ENCODE measurements around the gene PDE2A. TPM values are rescaled to one million over a fixed set of nuclear protein-coding genes. Genes with fewer than 3 reads are reported as not detected.

PDE2A gene
- polyA plus RNA-seq, 3 donors, result 0.18 to 1.7 (median 0.53) TPM

GRCh38 chr11:72607496-72607895 is 66.7 kb downstream of the PDE2A start:
- peak overlapping the region in 1 of 7 donors; percentile 5 for H3K27ac Mint-ChIP-seq
- peaks cover 0 to 2% of the 10 kb centered on the region in 2 donors for H3K36me3 Mint-ChIP-seq
- Histone ChIP-seq H3K9me3 (replicated peaks in 1 of 2; ENCODE audit: control insufficient read depth in 1 of 2, insufficient read depth in 1 of 2, low read length in 2 of 2) (no peaks in the 10 kb centered on the region), H3K79me2 (ENCODE audit: insufficient read depth, low read length) (no peaks in the 10 kb centered on the region), H3K36me3 (replicated peaks in 1 of 2; ENCODE audit: control insufficient read depth in 1 of 2, insufficient read depth in 2 of 2, low read length in 2 of 2) (no peaks in the 10 kb centered on the region), H3K4me2 (replicated peaks; ENCODE audit: extremely low read depth, low read length, poor library complexity, severe bottlenecking) (no peak overlapping the region), H3K27ac (ENCODE audit: low read depth in 1 of 2, low read length in 2 of 2) (no peak overlapping the region), H3K4me1 (ENCODE audit: control insufficient read depth in 1 of 2, insufficient read depth in 2 of 2, low read length in 2 of 2) (peaks cover 32 to 34% of the 10 kb centered on the region in 2 donors), H3K27me3 (ENCODE audit: control insufficient read depth in 2 of 2, insufficient read depth in 2 of 2, low read length in 2 of 2) (peaks cover 24 to 74% of the 10 kb centered on the region in 2 donors), H3K9ac (ENCODE audit: insufficient read depth, low read length, poor library complexity, severe bottlenecking) (no peak overlapping the region), H3K4me3 (replicated peaks in 1 of 3; ENCODE audit: low read depth in 2 of 3, low read length in 3 of 3) (no peak overlapping the region), H4K20me1 (ENCODE audit: insufficient read depth, low read length) (peaks cover 6% of the 10 kb centered on the region), H2AFZ (ENCODE audit: insufficient read depth, low read depth, low read length, poor library complexity, severe bottlenecking) (no peak overlapping the region)
- H3K4me1 Mint-ChIP-seq, result peaks cover 37% of the 10 kb centered on the region
- peaks cover 0 to 4% (median 0%) of the 10 kb centered on the region in 7 donors for H3K9me3 Mint-ChIP-seq
- H3K27me3 Mint-ChIP-seq (ENCODE audit: low read depth in 3 of 3), result peaks cover 56 to 92% (median 68%) of the 10 kb centered on the region in 3 donors
- H3K4me3 Mint-ChIP-seq, result peak overlapping the region in 1 of 2 donors; percentile 66
- intact Hi-C loops (cut with micrococcal nuclease), result no loop called here
- DNase-seq, result no peak
- 100% methylated on average over 1 of the region's 2 CpGs for WGBS (ENCODE audit: insufficient coverage)
- TF ChIP-seq CTCF (IDR thresholded peaks at IDR 0.05), result no peak

- Mint-ChIP-seq H3K36me3 (peaks cover 0 to 2% of the 10 kb centered on the region in 2 donors), H3K4me3 (peak overlapping the region in 1 of 2 donors; percentile 66), H3K27ac (no peak overlapping the region), H3K4me1 (peaks cover 31% of the 10 kb centered on the region), H3K9me3 (peaks cover 0 to 4% (median 0%) of the 10 kb centered on the region in 7 donors), H3K27me3 (ENCODE audit: low read depth in 3 of 3) (peaks cover 59 to 96% (median 72%) of the 10 kb centered on the region in 3 donors)
- H3K27ac ChIP-seq (ENCODE audit: low read depth in 1 of 2, low read length in 2 of 2), result no peak overlapping the region
- H4K20me1 ChIP-seq (ENCODE audit: insufficient read depth, low read length), result peaks cover 5% of the 10 kb centered on the region
- DNase-seq, result peak in 2 of 3 donors; percentile 25
- peaks cover 24 to 77% of the 10 kb centered on the region in 2 donors for H3K27me3 ChIP-seq (ENCODE audit: control insufficient read depth in 2 of 2, insufficient read depth in 2 of 2, low read length in 2 of 2)
- intact Hi-C loops (cut with micrococcal nuclease), result no loop called here
- H3K79me2 ChIP-seq (ENCODE audit: insufficient read depth, low read length), result no peaks in the 10 kb centered on the region
- no peak overlapping the region for H3K9ac ChIP-seq (ENCODE audit: insufficient read depth, low read length, poor library complexity, severe bottlenecking)
- no peak overlapping the region for H3K4me2 ChIP-seq (replicated peaks; ENCODE audit: extremely low read depth, low read length, poor library complexity, severe bottlenecking)
- no peaks in the 10 kb centered on the region for H3K36me3 ChIP-seq (replicated peaks in 1 of 2; ENCODE audit: control insufficient read depth in 1 of 2, insufficient read depth in 2 of 2, low read length in 2 of 2)
- H3K9me3 ChIP-seq (replicated peaks in 1 of 2; ENCODE audit: control insufficient read depth in 1 of 2, insufficient read depth in 1 of 2, low read length in 2 of 2), result no peaks in the 10 kb centered on the region
- H3K4me3 ChIP-seq (replicated peaks in 1 of 3; ENCODE audit: low read depth in 2 of 3, low read length in 3 of 3), result no peak overlapping the region
- WGBS (ENCODE audit: insufficient coverage), result 15% methylated on average over 5 of the region's 13 CpGs
- no peak for TF ChIP-seq CTCF (IDR thresholded peaks at IDR 0.05)
- H2AFZ ChIP-seq (ENCODE audit: insufficient read depth, low read depth, low read length, poor library complexity, severe bottlenecking), result no peak overlapping the region
- H3K4me1 ChIP-seq (ENCODE audit: control insufficient read depth in 1 of 2, insufficient read depth in 2 of 2, low read length in 2 of 2), result peaks cover 26 to 29% of the 10 kb centered on the region in 2 donors
Observed at GRCh38 chr11:72606748-72607468, 67.3 kb downstream of the PDE2A start.
